H9 (cell line): Measurements from ENCODE around the gene DLK1. TPM values are rescaled to one million over a fixed set of nuclear protein-coding genes. Genes with fewer than 3 reads are reported as not detected.

Experiments
- DNase-seq: peaks from one replicate; pipeline ENCODE4 v3.0.0-alpha.2; 2017
- H2AFZ ChIP-seq: one replicate; pipeline ENCODE4 v1.6.1; 2013; ENCODE audit warnings: mild to moderate bottlenecking, low read length, control low read depth, moderate library complexity
- H2AK5ac ChIP-seq: 2 replicates; pipeline ENCODE4 v1.6.1; 2013; ENCODE audit warnings: low read length, control low read depth, mixed read lengths; ENCODE audit not compliant: insufficient read length
- H2BK120ac ChIP-seq: one replicate; pipeline ENCODE4 v1.6.1; 2013; ENCODE audit warnings: low read depth, mild to moderate bottlenecking, low read length, control low read depth, inconsistent platforms; ENCODE audit not compliant: poor library complexity, severe bottlenecking
- H2BK12ac ChIP-seq: 2 replicates; pipeline ENCODE4 v1.6.1; 2013; ENCODE audit warnings: low read length, control low read depth, mixed read lengths, low read depth; ENCODE audit not compliant: insufficient read length
- H2BK15ac ChIP-seq: 2 replicates; pipeline ENCODE4 v1.6.1; 2013; ENCODE audit warnings: low read depth, low read length, control low read depth
- H2BK20ac ChIP-seq: one replicate; pipeline ENCODE4 v1.6.1; 2013; ENCODE audit warnings: low read depth, mild to moderate bottlenecking, low read length, control low read depth, inconsistent platforms; ENCODE audit not compliant: poor library complexity, severe bottlenecking
- H2BK5ac ChIP-seq: 2 replicates; pipeline ENCODE4 v1.6.1; 2013; ENCODE audit warnings: low read length, control low read depth, mixed read lengths; ENCODE audit not compliant: insufficient read length
- H3K14ac ChIP-seq: 2 replicates; pipeline ENCODE4 v1.6.1; 2013; ENCODE audit warnings: low read length, control low read depth; ENCODE audit not compliant: insufficient read depth
- H3K18ac ChIP-seq: 2 replicates; pipeline ENCODE4 v1.6.1; 2013; ENCODE audit warnings: low read depth, mild to moderate bottlenecking, mixed read lengths, low read length, control low read depth; ENCODE audit not compliant: insufficient read length
- H3K23ac ChIP-seq: 2 replicates; pipeline ENCODE4 v1.6.1; 2013; ENCODE audit warnings: low read length, control low read depth, mixed read lengths, low read depth; ENCODE audit not compliant: insufficient read length
- H3K23me2 ChIP-seq: 2 replicates; pipeline ENCODE4 v1.6.1; 2013; ENCODE audit warnings: low read depth, mild to moderate bottlenecking, mixed read lengths, low read length, control low read depth; ENCODE audit not compliant: insufficient read length, poor library complexity, severe bottlenecking
- H3K27ac ChIP-seq: 2 replicates; pipeline ENCODE4 v1.5.1; 2013; ENCODE audit warnings: low read length, control low read depth, mixed read lengths, low read depth; ENCODE audit not compliant: insufficient read length
- H3K27me3 ChIP-seq: 2 replicates; pipeline ENCODE4 v1.6.1; 2013; ENCODE audit warnings: low read length, control low read depth, inconsistent platforms; ENCODE audit not compliant: insufficient read depth
- H3K4ac ChIP-seq: 2 replicates; pipeline ENCODE4 v1.6.1; 2013; ENCODE audit warnings: low read depth, mild to moderate bottlenecking, control low read depth, inconsistent platforms, low read length, moderate library complexity
- H3K4me1 ChIP-seq: 2 replicates; pipeline ENCODE4 v1.6.1; 2013; ENCODE audit warnings: low read length, control low read depth, inconsistent platforms; ENCODE audit not compliant: insufficient read depth
- H3K4me2 ChIP-seq: 2 replicates; pipeline ENCODE4 v1.6.1; 2013; ENCODE audit warnings: low read length, control low read depth, mixed read lengths; ENCODE audit not compliant: insufficient read length, insufficient read depth
- H3K56ac ChIP-seq: 2 replicates; pipeline ENCODE4 v1.6.1; 2013; ENCODE audit warnings: low read depth, mild to moderate bottlenecking, mixed read lengths, low read length, control low read depth; ENCODE audit not compliant: insufficient read length
- H3K79me1 ChIP-seq: 2 replicates; pipeline ENCODE4 v1.6.1; 2013; ENCODE audit warnings: low read depth, mild to moderate bottlenecking, moderate library complexity, low read length, control low read depth, inconsistent platforms; ENCODE audit not compliant: insufficient read depth, poor library complexity, severe bottlenecking
- H3K79me2 ChIP-seq: 2 replicates; pipeline ENCODE4 v1.6.1; 2013; ENCODE audit warnings: low read length, control low read depth, inconsistent platforms; ENCODE audit not compliant: insufficient read depth
- H3K9ac ChIP-seq: 2 replicates; pipeline ENCODE4 v1.6.1; 2013; ENCODE audit warnings: low read length, control low read depth, mixed read lengths; ENCODE audit not compliant: insufficient read length; ENCODE audit errors: extremely low read depth
- H3K9me3 ChIP-seq: one replicate; pipeline ENCODE4 v1.6.1; 2013; ENCODE audit warnings: low read depth, low read length, inconsistent platforms; ENCODE audit not compliant: control insufficient read depth
- H3T11ph ChIP-seq: one replicate; pipeline ENCODE4 v1.6.1; 2013; ENCODE audit warnings: mild to moderate bottlenecking, low read length, control low read depth, inconsistent platforms
- H4K20me1 ChIP-seq: one replicate; pipeline ENCODE4 v1.6.1; 2013; ENCODE audit not compliant: control insufficient read depth, insufficient read length, insufficient read depth
- H4K5ac ChIP-seq: 2 replicates; pipeline ENCODE4 v1.6.1; 2013; ENCODE audit warnings: low read depth, mild to moderate bottlenecking, mixed read lengths, low read length, control low read depth; ENCODE audit not compliant: insufficient read length
- H4K8ac ChIP-seq: replicated peaks from 2 replicates; pipeline ENCODE4 v1.6.1; 2013; ENCODE audit warnings: low read length, control low read depth, mixed read lengths, low read depth; ENCODE audit not compliant: insufficient read length
- H4K91ac ChIP-seq: 2 replicates; pipeline ENCODE4 v1.6.1; 2013; ENCODE audit warnings: low read depth, mild to moderate bottlenecking, moderate library complexity, mixed read lengths, low read length, control low read depth; ENCODE audit not compliant: insufficient read length
- H3K27ac Mint-ChIP-seq, 3 experiments: 2 replicates in 2 of 3; 3 replicates in 1 of 3; pipeline ENCODE4 v1.8.0; 2020 to 2021; ENCODE audit warnings: mixed read lengths in 3 of 3, mild to moderate bottlenecking in 1 of 3, moderate library complexity in 1 of 3
- H3K27me3 Mint-ChIP-seq: 2 replicates; pipeline ENCODE4 v1.8.0; 2021; ENCODE audit warnings: low read depth, mild to moderate bottlenecking, moderate library complexity, mixed read lengths
- H3K36me3 Mint-ChIP-seq, 3 experiments: 2 replicates in 2 of 3; 3 replicates in 1 of 3; pipeline ENCODE4 v1.8.0; 2020 to 2021; ENCODE audit warnings: low read depth in 3 of 3, mixed read lengths in 3 of 3; ENCODE audit not compliant: insufficient read depth in 1 of 3
- H3K4me1 Mint-ChIP-seq, 2 experiments: 2 replicates each; pipeline ENCODE4 v1.8.0; 2020; ENCODE audit warnings: mixed read lengths in 2 of 2
- H3K4me3 Mint-ChIP-seq, 2 experiments: 2 replicates in 1 of 2; 3 replicates in 1 of 2; pipeline ENCODE4 v1.8.0; 2020 to 2021; ENCODE audit warnings: mild to moderate bottlenecking in 2 of 2, mixed read lengths in 2 of 2, moderate library complexity in 1 of 2
- H3K9me3 Mint-ChIP-seq, 2 experiments: 2 replicates in 1 of 2; 3 replicates in 1 of 2; pipeline ENCODE4 v1.8.0; 2020; ENCODE audit warnings: mild to moderate bottlenecking in 2 of 2, mixed read lengths in 2 of 2, moderate library complexity in 1 of 2
- WGBS: extraction: QIAGEN DNeasy Blood & Tissue Kit; methylation state at CpG from one replicate; pipeline ENCODE4 v1.1.7; 2013; ENCODE audit warnings: missing lambda C conversion rate, low lambda C conversion rate, mixed read lengths; ENCODE audit not compliant: insufficient read length; ENCODE audit errors: extremely low coverage; 5-methylcytosine and 5-hydroxymethylcytosine counted together
- total RNA-seq: library from RNA; stranded (reverse); gene quantifications from 2 replicates; pipeline ENCODE4 v1.2.1, GENCODE V29; 2021
- TF ChIP-seq, protein P1 (sequence below): fragments of 200-600 bp; sonication (generic); conservative IDR thresholded peaks from 3 replicates; pipeline ENCODE4 v1.8.0; 2021; ENCODE audit warnings: antibody characterized with exemption, mild to moderate bottlenecking

The DLK1 gene
- total RNA-seq, 1 experiment from 2014 or later: 2.8 TPM

GRCh38 chr14:100690672-100691071, 36.0 kb upstream of the DLK1 start:
- Histone ChIP-seq H3K79me1 (no peaks in the 10 kb centered on the region), H3K79me2 (no peaks in the 10 kb centered on the region; the same call in 1 of the 2 replicates), H3K23me2 (no peaks in the 10 kb centered on the region), H3K9ac (no peak overlapping the region), H3K56ac (no peak overlapping the region), H2BK5ac (no peak overlapping the region), H4K91ac (no peak overlapping the region), H3K18ac (no peak overlapping the region), H2BK15ac (no peak overlapping the region), H3K23ac (no peak overlapping the region), H3K14ac (no peak overlapping the region), H4K5ac (no peak overlapping the region), H3K9me3 (no peaks in the 10 kb centered on the region), H2AK5ac (no peak overlapping the region), H3K4ac (no peak overlapping the region), H3K4me2 (no peak overlapping the region), H4K8ac (no peak overlapping the region), H2AFZ (no peak overlapping the region), H2BK12ac (no peak overlapping the region), H3K4me1 (no peaks in the 10 kb centered on the region; the same call in 1 of the 2 replicates), H3K27me3 (no peaks in the 10 kb centered on the region), H2BK120ac (no peak overlapping the region), H3T11ph (no peak overlapping the region), H3K27ac (no peak overlapping the region), H4K20me1 (peaks cover 2% of the 10 kb centered on the region), H2BK20ac (no peak overlapping the region)
- Mint-ChIP-seq H3K4me3 (no peak overlapping the region; a peak in 1 of 5 replicates), H3K9me3 (no peaks in the 10 kb centered on the region; a peak in 1 of 5 replicates), H3K27me3 (peaks cover 14% of the 10 kb centered on the region), H3K27ac (no peak overlapping the region), H3K4me1 (peaks cover 20 to 21% of the 10 kb centered on the region in 2 experiments), H3K36me3 (no peaks in the 10 kb centered on the region)
- no peak for DNase-seq
- TF ChIP-seq, protein P1, sequence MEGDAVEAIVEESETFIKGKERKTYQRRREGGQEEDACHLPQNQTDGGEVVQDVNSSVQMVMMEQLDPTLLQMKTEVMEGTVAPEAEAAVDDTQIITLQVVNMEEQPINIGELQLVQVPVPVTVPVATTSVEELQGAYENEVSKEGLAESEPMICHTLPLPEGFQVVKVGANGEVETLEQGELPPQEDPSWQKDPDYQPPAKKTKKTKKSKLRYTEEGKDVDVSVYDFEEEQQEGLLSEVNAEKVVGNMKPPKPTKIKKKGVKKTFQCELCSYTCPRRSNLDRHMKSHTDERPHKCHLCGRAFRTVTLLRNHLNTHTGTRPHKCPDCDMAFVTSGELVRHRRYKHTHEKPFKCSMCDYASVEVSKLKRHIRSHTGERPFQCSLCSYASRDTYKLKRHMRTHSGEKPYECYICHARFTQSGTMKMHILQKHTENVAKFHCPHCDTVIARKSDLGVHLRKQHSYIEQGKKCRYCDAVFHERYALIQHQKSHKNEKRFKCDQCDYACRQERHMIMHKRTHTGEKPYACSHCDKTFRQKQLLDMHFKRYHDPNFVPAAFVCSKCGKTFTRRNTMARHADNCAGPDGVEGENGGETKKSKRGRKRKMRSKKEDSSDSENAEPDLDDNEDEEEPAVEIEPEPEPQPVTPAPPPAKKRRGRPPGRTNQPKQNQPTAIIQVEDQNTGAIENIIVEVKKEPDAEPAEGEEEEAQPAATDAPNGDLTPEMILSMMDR: no peak
- WGBS: no CpG with 5 or more reads among the region's 5 CpGs
